Stimulated activated naive B cell treated with anti-CD40 and anti-IgM and Interleukin-4, amounts not matched to agents 10 μg/mL and 1 μg/mL and 100 μg/mL, for 72 hours (primary cell): ENCODE measurements around the gene ST7L.

Source experiments
- ATAC-seq, 2 donors: fragments of 150-1000 bp; cut with Tn5 transposase; replicated peaks; 2 replicates each; pipeline ENCODE4 v1.10.0; 2021; ENCODE audit warnings: moderate library complexity in 1 of 2
- DNase-seq: peaks from one replicate; pipeline ENCODE4 v3.0.0; 2021
- H3K27ac Mint-ChIP-seq: one replicate; pipeline ENCODE4 v1.8.0; 2022; ENCODE audit warnings: mild to moderate bottlenecking, mixed read lengths
- H3K27me3 Mint-ChIP-seq, 2 donors: one replicate each; pipeline ENCODE4 v1.8.0; 2022; ENCODE audit warnings: mixed read lengths in 2 of 2
- H3K36me3 Mint-ChIP-seq, 2 donors: one replicate each; pipeline ENCODE4 v1.8.0; 2022; ENCODE audit warnings: mixed read lengths in 2 of 2, mild to moderate bottlenecking in 1 of 2
- H3K4me1 Mint-ChIP-seq, 2 donors: one replicate each; pipeline ENCODE4 v1.8.0; 2022; ENCODE audit warnings: mixed read lengths in 2 of 2, mild to moderate bottlenecking in 1 of 2
- H3K4me3 Mint-ChIP-seq, 2 donors: one replicate each; pipeline ENCODE4 v1.8.0; 2022; ENCODE audit warnings: mild to moderate bottlenecking in 2 of 2, mixed read lengths in 2 of 2, moderate library complexity in 1 of 2
- H3K9me3 Mint-ChIP-seq, 2 donors: one replicate each; pipeline ENCODE4 v1.8.0; 2022; ENCODE audit warnings: mixed read lengths in 2 of 2, mild to moderate bottlenecking in 1 of 2

ST7L gene

GRCh38 chr1:112527266-112528010, 91.5 kb downstream of the ST7L start:
- ATAC-seq (no peak), DNase-seq (no peak)

GRCh38 chr1:112524986-112525385, 94.0 kb downstream of the ST7L start:
- Mint-ChIP-seq H3K4me1 (no peaks in the 10 kb centered on the region), H3K27ac (no peak overlapping the region), H3K27me3 (no peaks in the 10 kb centered on the region), H3K4me3 (no peak overlapping the region), H3K9me3 (no peaks in the 10 kb centered on the region), H3K36me3 (peaks cover 8 to 17% of the 10 kb centered on the region in 2 donors)
- no peak for DNase-seq
- no peak for ATAC-seq

More at GRCh38 chr1:112527266-112528010, 91.5 kb downstream of the ST7L start:
- H3K27ac Mint-ChIP-seq, result no peak overlapping the region
- peaks cover 8 to 17% of the 10 kb centered on the region in 2 donors for H3K36me3 Mint-ChIP-seq
- H3K9me3 Mint-ChIP-seq, result no peaks in the 10 kb centered on the region
- no peaks in the 10 kb centered on the region for H3K27me3 Mint-ChIP-seq
- H3K4me1 Mint-ChIP-seq, result no peaks in the 10 kb centered on the region
- no peak overlapping the region for H3K4me3 Mint-ChIP-seq

- no peak overlapping the region for H3K27ac Mint-ChIP-seq
Measured at GRCh38 chr1:112524251-112524650, 94.7 kb downstream of the ST7L start.

GRCh38 chr1:112522621-112523020, 96.3 kb downstream of the ST7L start:
- ATAC-seq, result no peak
- H3K27me3 Mint-ChIP-seq, result no peaks in the 10 kb centered on the region
- no peaks in the 10 kb centered on the region for H3K9me3 Mint-ChIP-seq
- no peak for DNase-seq
- no peak overlapping the region for H3K27ac Mint-ChIP-seq
- H3K4me1 Mint-ChIP-seq, result no peaks in the 10 kb centered on the region
- peaks cover 6 to 14% of the 10 kb centered on the region in 2 donors for H3K36me3 Mint-ChIP-seq
- no peak overlapping the region for H3K4me3 Mint-ChIP-seq

More at GRCh38 chr1:112524251-112524650, 94.7 kb downstream of the ST7L start:
- H3K4me1 Mint-ChIP-seq, result no peaks in the 10 kb centered on the region
- H3K9me3 Mint-ChIP-seq, result no peaks in the 10 kb centered on the region
- H3K4me3 Mint-ChIP-seq, result no peak overlapping the region
- ATAC-seq (no peak), DNase-seq (no peak)
- peaks cover 8 to 17% of the 10 kb centered on the region in 2 donors for H3K36me3 Mint-ChIP-seq
- H3K27me3 Mint-ChIP-seq, result no peaks in the 10 kb centered on the region

- peaks cover 0 to 5% of the 10 kb centered on the region in 2 donors for H3K36me3 Mint-ChIP-seq
- no peak overlapping the region for H3K27ac Mint-ChIP-seq
- H3K4me1 Mint-ChIP-seq, result no peaks in the 10 kb centered on the region
- H3K27me3 Mint-ChIP-seq, result no peaks in the 10 kb centered on the region
- H3K4me3 Mint-ChIP-seq, result no peak overlapping the region
- H3K9me3 Mint-ChIP-seq, result no peaks in the 10 kb centered on the region
- DNase-seq (no peak), ATAC-seq (no peak)
Measured at GRCh38 chr1:112520166-112520565, 98.8 kb downstream of the ST7L start.

- H3K27ac Mint-ChIP-seq, result no peak overlapping the region
- ATAC-seq, result no peak
- no peak for DNase-seq
Measured at GRCh38 chr1:112518186-112518585, 100.8 kb downstream of the ST7L start.

GRCh38 chr1:112517646-112518045, 101.3 kb downstream of the ST7L start:
- H3K27me3 Mint-ChIP-seq, result no peaks in the 10 kb centered on the region
- ATAC-seq (no peak), DNase-seq (no peak)
- H3K9me3 Mint-ChIP-seq, result no peaks in the 10 kb centered on the region
- no peak overlapping the region for H3K27ac Mint-ChIP-seq
- no peaks in the 10 kb centered on the region for H3K4me1 Mint-ChIP-seq
- no peaks in the 10 kb centered on the region for H3K36me3 Mint-ChIP-seq
- H3K4me3 Mint-ChIP-seq, result no peak overlapping the region

More at GRCh38 chr1:112518186-112518585, 100.8 kb downstream of the ST7L start:
- no peaks in the 10 kb centered on the region for H3K4me1 Mint-ChIP-seq
- H3K36me3 Mint-ChIP-seq, result no peaks in the 10 kb centered on the region
- no peak overlapping the region for H3K4me3 Mint-ChIP-seq
- H3K9me3 Mint-ChIP-seq, result no peaks in the 10 kb centered on the region
- no peaks in the 10 kb centered on the region for H3K27me3 Mint-ChIP-seq

- Mint-ChIP-seq H3K27me3 (no peaks in the 10 kb centered on the region), H3K4me1 (no peaks in the 10 kb centered on the region), H3K4me3 (no peak overlapping the region), H3K9me3 (no peaks in the 10 kb centered on the region), H3K27ac (no peak overlapping the region), H3K36me3 (no peaks in the 10 kb centered on the region)
- no peak for DNase-seq
- ATAC-seq, result no peak
Measured at GRCh38 chr1:112517231-112517630, 101.7 kb downstream of the ST7L start.

GRCh38 chr1:112516141-112516540, 102.8 kb downstream of the ST7L start:
- no peak overlapping the region for H3K27ac Mint-ChIP-seq
- H3K4me3 Mint-ChIP-seq, result no peak overlapping the region
- H3K36me3 Mint-ChIP-seq, result no peaks in the 10 kb centered on the region
- DNase-seq (no peak), ATAC-seq (no peak)
- no peaks in the 10 kb centered on the region for H3K9me3 Mint-ChIP-seq
- no peaks in the 10 kb centered on the region for H3K4me1 Mint-ChIP-seq
- H3K27me3 Mint-ChIP-seq, result no peaks in the 10 kb centered on the region

- Mint-ChIP-seq H3K9me3 (no peaks in the 10 kb centered on the region), H3K36me3 (no peaks in the 10 kb centered on the region), H3K27me3 (peaks cover under 1 to 5% of the 10 kb centered on the region in 2 donors), H3K4me3 (no peak overlapping the region), H3K4me1 (no peaks in the 10 kb centered on the region), H3K27ac (no peak overlapping the region)
- DNase-seq, result no peak
- no peak for ATAC-seq
Measured at GRCh38 chr1:112515311-112516009, 103.5 kb downstream of the ST7L start.

GRCh38 chr1:112514901-112515300, 104.0 kb downstream of the ST7L start:
- H3K9me3 Mint-ChIP-seq, result no peaks in the 10 kb centered on the region
- H3K36me3 Mint-ChIP-seq, result no peaks in the 10 kb centered on the region
- ATAC-seq, result no peak
- no peak overlapping the region for H3K27ac Mint-ChIP-seq
- DNase-seq, result no peak
- H3K4me1 Mint-ChIP-seq, result no peaks in the 10 kb centered on the region
- peaks cover 6 to 10% of the 10 kb centered on the region in 2 donors for H3K27me3 Mint-ChIP-seq
- no peak overlapping the region for H3K4me3 Mint-ChIP-seq

- Mint-ChIP-seq H3K27ac (no peak overlapping the region), H3K27me3 (peaks cover 8 to 22% of the 10 kb centered on the region in 2 donors), H3K4me1 (peaks cover 2 to 4% of the 10 kb centered on the region in 2 donors), H3K36me3 (no peaks in the 10 kb centered on the region), H3K9me3 (no peaks in the 10 kb centered on the region), H3K4me3 (no peak overlapping the region)
- ATAC-seq (no peak), DNase-seq (no peak)
Measured at GRCh38 chr1:112513112-112513870, 105.7 kb downstream of the ST7L start.

GRCh38 chr1:112511897-112512296, 107.0 kb downstream of the ST7L start:
- Mint-ChIP-seq H3K27ac (no peak overlapping the region), H3K27me3 (peaks cover 11 to 36% of the 10 kb centered on the region in 2 donors), H3K9me3 (no peaks in the 10 kb centered on the region), H3K36me3 (no peaks in the 10 kb centered on the region), H3K4me1 (peaks cover 8 to 14% of the 10 kb centered on the region in 2 donors), H3K4me3 (no peak overlapping the region)
- ATAC-seq (no peak), DNase-seq (no peak)

- H3K4me3 Mint-ChIP-seq, result no peak overlapping the region
- no peaks in the 10 kb centered on the region for H3K9me3 Mint-ChIP-seq
- H3K27ac Mint-ChIP-seq, result no peak overlapping the region
- DNase-seq (no peak), ATAC-seq (no peak)
- H3K36me3 Mint-ChIP-seq, result no peaks in the 10 kb centered on the region
- H3K4me1 Mint-ChIP-seq, result peaks cover 14 to 25% of the 10 kb centered on the region in 2 donors
- peaks cover 13 to 39% of the 10 kb centered on the region in 2 donors for H3K27me3 Mint-ChIP-seq
Measured at GRCh38 chr1:112510340-112510739, 108.6 kb downstream of the ST7L start.
